ENCODE measurements around the gene RPL15. TPM values are rescaled to one million over a fixed set of nuclear protein-coding genes. Genes with fewer than 3 reads are reported as not detected.
"Not testable (repeated sequence)": the region's sequence is repeated elsewhere in the genome, so short reads cannot be mapped to it uniquely, and the experiment has no call there.

RPL15 gene
- total RNA-seq, 1 donor from 2014 or later: 5,928 TPM

- Mint-ChIP-seq H3K27ac (no peak overlapping the region), H3K9me3 (peaks cover 8% of the 10 kb centered on the region), H3K36me3 (peaks cover 4% of the 10 kb centered on the region), H3K4me1 (peaks cover 37% of the 10 kb centered on the region), H3K27me3 (ENCODE audit: insufficient read depth, low read depth) (peaks cover 4% of the 10 kb centered on the region), H3K4me3 (no peak overlapping the region)
- Histone ChIP-seq H3K36me3 (no peaks in the 10 kb centered on the region), H3K9me3 (ENCODE audit: low read depth) (no peaks in the 10 kb centered on the region), H3K79me2 (ENCODE audit: low read depth) (peaks cover 91% of the 10 kb centered on the region), H3K4me3 (no peak overlapping the region), H3K27ac (peak overlapping the region; percentile 13), H3K4me1 (peaks cover 38% of the 10 kb centered on the region), H4K20me1 (ENCODE audit: low read depth) (peaks cover 52% of the 10 kb centered on the region), H3F3A (ENCODE audit: low read depth) (peaks cover 16% of the 10 kb centered on the region), H3K9ac (no peak overlapping the region), H3K27me3 (no peaks in the 10 kb centered on the region), H3K4me2 (no peak overlapping the region), H2AFZ (replicated peaks) (no peak overlapping the region)
- no peak for DNase-seq (ENCODE audit: low spot score)
- no peak for TF ChIP-seq CTCF (IDR thresholded peaks at IDR 0.05)
- TF ChIP-seq EZH2phosphoT487 (IDR thresholded peaks at IDR 0.05): no peak
- TF ChIP-seq EZH2 (IDR thresholded peaks at IDR 0.05): no peak
These were observed 46.8 kb upstream of the RPL15 start for GRCh38 chr3:23869977-23870662.

GRCh38 chr3:23870663-23871043 is 46.3 kb upstream of the RPL15 start:
- peaks cover 91% of the 10 kb centered on the region for H3K79me2 ChIP-seq (ENCODE audit: low read depth)
- not testable (repeated sequence) for H3K4me3 ChIP-seq; H3K4me3 Mint-ChIP-seq; H3K36me3 Mint-ChIP-seq; H3K27me3 Mint-ChIP-seq (ENCODE audit: insufficient read depth, low read depth); H3K4me2 ChIP-seq; H3K27me3 ChIP-seq; H3K36me3 ChIP-seq; H3K9me3 ChIP-seq (ENCODE audit: low read depth); DNase-seq (ENCODE audit: low spot score); H3K27ac ChIP-seq; H3K9ac ChIP-seq; H2AFZ ChIP-seq (replicated peaks); H3K27ac Mint-ChIP-seq; H3K9me3 Mint-ChIP-seq
- H3K4me1 Mint-ChIP-seq: peaks cover 31% of the 10 kb centered on the region
- H3F3A ChIP-seq (ENCODE audit: low read depth): peaks cover 11% of the 10 kb centered on the region
- H4K20me1 ChIP-seq (ENCODE audit: low read depth): peaks cover 51% of the 10 kb centered on the region
- peaks cover 32% of the 10 kb centered on the region for H3K4me1 ChIP-seq

GRCh38 chr3:23871361-23871760 is 45.6 kb upstream of the RPL15 start:
- not testable (repeated sequence) for H3K27me3 ChIP-seq; DNase-seq (ENCODE audit: low spot score); H3K36me3 Mint-ChIP-seq; H3K27ac ChIP-seq; H2AFZ ChIP-seq (replicated peaks); H3K4me2 ChIP-seq; H3K27me3 Mint-ChIP-seq (ENCODE audit: insufficient read depth, low read depth); H3K27ac Mint-ChIP-seq; H3K36me3 ChIP-seq; H3K9me3 ChIP-seq (ENCODE audit: low read depth); H3K9ac ChIP-seq; H3K4me3 ChIP-seq; H3F3A ChIP-seq (ENCODE audit: low read depth); H3K9me3 Mint-ChIP-seq; H3K4me3 Mint-ChIP-seq
- peaks cover 24% of the 10 kb centered on the region for H3K4me1 Mint-ChIP-seq
- Histone ChIP-seq H3K79me2 (ENCODE audit: low read depth) (peaks cover 91% of the 10 kb centered on the region), H4K20me1 (ENCODE audit: low read depth) (peaks cover 50% of the 10 kb centered on the region), H3K4me1 (peaks cover 25% of the 10 kb centered on the region)

- Histone ChIP-seq H3K4me1 (peaks cover 17% of the 10 kb centered on the region), H2AFZ (replicated peaks) (no peak overlapping the region), H3K9me3 (ENCODE audit: low read depth) (no peaks in the 10 kb centered on the region), H3K4me3 (no peak overlapping the region), H3K27me3 (no peaks in the 10 kb centered on the region), H3K9ac (no peak overlapping the region), H3K27ac (no peak overlapping the region), H3K36me3 (no peaks in the 10 kb centered on the region), H4K20me1 (ENCODE audit: low read depth) (peaks cover 48% of the 10 kb centered on the region), H3K4me2 (no peak overlapping the region), H3F3A (ENCODE audit: low read depth) (no peaks in the 10 kb centered on the region), H3K79me2 (ENCODE audit: low read depth) (peaks cover 91% of the 10 kb centered on the region)
- TF ChIP-seq EZH2 (IDR thresholded peaks at IDR 0.05) (no peak), CTCF (IDR thresholded peaks at IDR 0.05) (no peak), EZH2phosphoT487 (IDR thresholded peaks at IDR 0.05) (no peak)
- Mint-ChIP-seq H3K4me3 (no peak overlapping the region), H3K9me3 (peaks cover 12% of the 10 kb centered on the region), H3K4me1 (peaks cover 15% of the 10 kb centered on the region), H3K36me3 (peaks cover 4% of the 10 kb centered on the region), H3K27ac (no peak overlapping the region), H3K27me3 (ENCODE audit: insufficient read depth, low read depth) (peaks cover 4% of the 10 kb centered on the region)
- DNase-seq (ENCODE audit: low spot score): no peak
These were observed 44.6 kb upstream of the RPL15 start for GRCh38 chr3:23872330-23872729.
